GM18502 (cell line): Measurements from ENCODE around the gene NPC1.
"Not testable (repeated sequence)": the region's sequence is repeated elsewhere in the genome, so short reads cannot be mapped to it uniquely, and the experiment has no call there.

ENCODE experiments used
- ATAC-seq: cut with Tn5 transposase; IDR thresholded peaks from one replicate; pipeline ENCODE4 v1.9.1; 2021; ENCODE audit warnings: mild to moderate bottlenecking; ENCODE audit not compliant: unreplicated experiment, poor library complexity

Gene NPC1

DNA sequence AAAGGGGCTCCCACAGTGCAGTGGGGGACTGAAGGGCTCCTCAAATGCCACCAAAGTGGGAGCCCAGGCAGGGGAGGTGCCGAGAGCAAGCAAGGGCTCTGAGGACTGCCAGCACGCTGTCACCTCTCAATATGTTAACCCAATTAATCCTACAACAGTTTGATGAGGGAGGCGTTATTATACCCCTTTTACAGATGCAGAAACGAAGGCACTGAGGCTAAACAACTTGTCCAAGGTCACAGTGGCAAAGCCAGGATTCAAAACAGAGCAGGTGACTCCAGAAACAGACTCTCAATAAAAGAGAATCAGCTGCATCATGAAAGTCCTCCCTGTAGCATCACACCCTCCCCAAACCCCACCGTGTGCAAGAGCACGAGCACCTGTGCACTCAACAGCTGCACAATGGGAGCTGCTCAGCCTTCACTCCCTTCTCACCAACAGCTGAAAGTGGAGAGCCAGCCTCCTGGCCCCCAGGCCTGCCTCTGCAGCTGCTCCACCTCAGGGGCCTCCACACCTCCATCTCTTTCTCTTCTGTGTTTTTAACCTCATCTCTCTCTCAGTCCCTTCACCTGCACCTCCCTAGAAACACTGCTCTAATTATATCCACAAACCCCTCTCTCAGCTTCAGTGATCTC lies 8.1 kb downstream of the NPC1 start:
- ATAC-seq = no peak

DNA sequence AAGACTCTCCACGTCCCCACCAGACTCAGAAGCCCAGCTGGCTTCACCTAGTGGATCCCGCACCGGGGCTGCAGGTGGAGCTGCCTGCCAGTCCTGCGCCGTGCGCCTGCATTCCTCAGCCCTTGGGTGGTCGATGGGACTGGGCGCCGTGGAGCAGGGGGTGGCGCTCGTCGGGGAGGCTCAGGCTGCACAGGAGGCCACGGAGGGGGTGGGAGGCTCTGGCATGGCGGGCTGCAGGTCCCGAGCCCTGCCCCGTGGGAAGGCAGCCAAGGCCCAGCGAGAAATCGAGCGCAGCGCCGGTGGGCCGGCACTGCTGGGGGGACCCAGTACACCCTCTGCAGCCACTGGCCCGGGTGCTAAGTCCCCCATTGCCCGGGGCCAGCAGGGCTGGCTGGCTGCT lies 8.8 kb downstream of the NPC1 start:
- ATAC-seq = not testable (repeated sequence)

DNA sequence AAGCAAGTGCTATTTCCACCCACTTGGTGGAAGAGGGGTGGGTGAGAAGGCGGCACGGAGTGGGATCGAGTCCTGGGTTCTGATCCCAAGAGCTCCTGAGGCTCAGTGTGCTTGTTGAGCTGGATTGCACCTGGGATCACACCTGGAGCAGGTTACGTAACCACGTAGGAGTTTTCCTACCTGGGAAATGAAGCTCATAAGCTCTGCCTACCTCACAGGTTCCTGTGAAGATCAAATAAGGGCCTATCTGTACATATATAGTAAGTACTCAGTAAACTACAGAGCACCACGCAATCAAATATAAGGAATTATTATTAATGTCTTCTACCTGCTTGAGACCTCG lies 11.0 kb downstream of the NPC1 start:
- no peak for ATAC-seq

DNA sequence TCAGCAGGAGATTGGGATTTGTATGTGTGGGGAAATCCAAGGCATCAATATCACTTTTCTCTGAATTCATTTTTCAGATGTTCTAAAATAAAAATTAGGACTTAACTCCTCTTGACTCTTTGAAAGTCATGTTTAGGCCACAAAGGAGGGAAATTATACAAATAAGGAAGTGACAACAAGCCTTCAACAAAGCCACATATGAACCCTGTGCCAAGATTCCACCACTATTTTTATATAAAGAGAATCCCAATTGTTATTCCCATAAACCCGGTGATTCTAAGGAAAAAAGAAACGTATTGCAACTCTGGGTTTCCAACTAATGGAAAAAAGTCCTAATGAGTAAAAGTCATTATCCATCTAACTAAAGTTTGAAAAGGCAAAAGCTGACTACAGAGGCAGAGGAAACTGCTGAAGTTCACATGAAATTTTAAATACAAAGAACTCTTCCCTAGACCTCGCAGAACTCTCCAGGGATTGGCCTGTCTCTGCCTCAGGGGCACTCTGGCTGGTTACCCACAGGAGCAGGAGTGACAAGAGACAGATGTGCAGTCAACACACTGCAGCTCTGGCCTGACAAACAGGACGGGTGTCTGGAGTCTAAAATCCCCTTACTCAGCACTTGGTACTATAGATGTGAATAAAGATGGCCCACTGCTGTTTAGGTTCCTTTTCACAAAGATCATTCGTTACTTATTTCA lies 11.5 kb downstream of the NPC1 start:
- ATAC-seq = no peak

DNA sequence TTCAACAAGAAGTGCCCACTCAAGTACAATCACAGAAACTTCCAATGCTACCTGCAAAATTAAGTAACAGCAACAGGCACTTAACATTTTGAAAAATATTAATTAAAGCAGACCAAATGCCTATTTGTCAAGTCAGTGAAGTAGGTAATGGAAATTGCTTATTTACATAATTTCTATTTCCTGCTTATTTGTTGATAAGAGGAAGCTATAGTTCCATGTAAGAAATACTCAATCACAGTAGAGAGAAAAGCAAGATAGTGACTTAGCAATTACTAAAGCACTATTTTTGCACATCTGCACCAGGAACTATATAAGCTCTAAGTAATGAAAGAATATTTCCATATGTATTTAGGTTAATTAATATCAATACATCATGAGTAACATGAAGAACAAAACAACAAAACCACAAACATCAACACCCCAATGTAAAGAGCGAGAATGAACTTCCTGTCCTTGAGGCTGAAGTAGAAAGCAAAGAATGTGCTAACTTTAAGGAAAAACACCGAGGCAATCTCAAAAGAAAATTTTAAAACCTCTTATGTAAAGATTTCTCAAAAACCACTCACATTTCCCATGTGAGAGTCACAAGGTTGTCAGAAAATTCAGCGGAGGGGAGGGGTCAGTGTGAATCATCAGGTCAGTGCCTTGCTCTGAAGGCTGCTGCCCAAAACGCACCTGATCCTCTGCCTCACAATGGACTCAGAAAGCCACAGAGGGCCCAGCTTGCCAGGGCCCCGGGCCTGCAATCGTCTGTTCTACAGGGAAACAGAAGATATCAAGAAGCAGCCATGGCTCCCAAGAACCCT lies 12.5 kb downstream of the NPC1 start:
- ATAC-seq = no peak

DNA sequence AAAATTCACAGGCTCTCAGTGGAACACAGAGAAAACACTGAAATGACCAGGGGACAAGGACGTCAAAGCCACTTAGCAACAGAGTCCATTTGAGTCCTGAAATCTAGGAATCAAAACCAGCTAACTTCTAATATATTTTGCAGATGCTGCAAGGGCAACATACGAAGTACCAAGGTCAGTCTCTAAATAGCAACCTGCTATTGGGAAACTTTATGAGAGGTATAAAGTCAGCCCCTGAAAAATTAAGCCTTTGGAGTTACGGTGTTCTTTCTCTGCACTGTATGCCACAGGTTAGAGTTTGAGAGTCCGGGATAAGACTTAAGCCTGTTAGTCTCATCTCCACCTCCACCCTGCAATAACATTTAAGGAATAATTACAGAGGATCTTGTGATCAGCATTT lies 13.3 kb downstream of the NPC1 start:
- no peak for ATAC-seq

DNA sequence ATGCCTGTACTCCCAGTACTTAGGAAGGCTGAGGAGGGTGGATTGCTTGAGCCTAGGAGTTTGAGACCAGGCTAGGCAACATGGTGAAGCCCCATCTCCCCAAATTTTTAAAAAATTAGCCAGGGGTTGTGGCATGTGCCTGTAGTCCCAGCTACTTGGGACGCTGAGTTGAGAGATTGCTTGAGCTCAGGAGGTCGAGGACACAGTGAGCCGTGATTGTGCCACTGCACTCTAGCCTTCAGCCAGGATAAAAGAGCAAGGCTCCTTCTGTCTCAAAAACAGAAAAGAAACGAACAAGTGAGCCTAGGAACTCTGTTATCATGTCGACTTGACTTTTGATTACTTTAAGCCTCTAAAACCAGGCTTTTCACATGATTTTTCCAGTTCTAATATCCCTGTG lies 13.7 kb downstream of the NPC1 start:
- ATAC-seq = no peak

DNA sequence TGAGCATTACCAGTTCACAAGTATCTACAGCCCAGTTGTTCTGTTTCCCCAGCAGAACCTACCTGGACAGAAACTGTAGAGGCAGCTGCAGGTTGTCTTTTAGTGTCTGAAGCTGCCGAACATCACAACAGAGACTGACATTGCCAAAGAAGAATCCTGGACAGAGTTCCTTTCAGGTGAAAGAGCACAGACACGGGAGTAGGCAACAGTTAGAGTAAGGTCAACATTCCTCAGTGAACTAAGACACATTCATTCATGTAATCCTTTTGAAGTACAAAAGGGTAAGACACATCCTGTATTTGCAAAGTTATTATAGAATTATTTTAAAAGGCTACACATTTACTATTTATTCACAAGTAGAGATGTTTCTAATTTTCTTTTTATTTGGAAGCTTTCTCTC lies 14.3 kb downstream of the NPC1 start:
- ATAC-seq = no peak

DNA sequence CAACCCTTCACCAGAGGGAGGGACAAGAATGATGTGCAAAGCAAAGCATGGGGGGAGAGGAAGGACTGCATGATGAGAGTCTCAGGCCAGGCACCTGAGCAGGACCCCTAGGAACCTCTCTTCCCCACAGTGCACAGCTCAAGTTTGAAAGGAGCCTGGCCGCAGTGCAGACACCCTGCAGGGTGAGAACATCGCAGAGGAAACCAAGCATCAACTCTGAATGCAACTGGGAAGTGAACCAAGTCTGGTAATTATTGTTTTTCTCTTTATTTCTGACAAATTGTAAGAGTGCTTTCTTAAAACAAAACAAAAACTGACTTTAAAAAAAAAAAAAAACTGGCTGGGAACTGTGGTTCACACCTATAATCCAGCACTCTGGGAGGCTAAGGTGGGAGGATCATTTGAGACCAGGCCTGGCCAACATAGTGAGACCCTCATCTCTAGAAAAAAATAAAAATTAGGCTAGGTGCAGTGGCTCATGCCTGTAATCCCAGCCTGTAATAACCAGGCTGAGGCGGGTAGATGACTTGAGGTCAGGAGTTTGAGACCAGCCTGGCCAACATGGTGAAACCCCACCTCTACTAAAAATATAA lies 15.3 kb downstream of the NPC1 start:
- no peak for ATAC-seq

DNA sequence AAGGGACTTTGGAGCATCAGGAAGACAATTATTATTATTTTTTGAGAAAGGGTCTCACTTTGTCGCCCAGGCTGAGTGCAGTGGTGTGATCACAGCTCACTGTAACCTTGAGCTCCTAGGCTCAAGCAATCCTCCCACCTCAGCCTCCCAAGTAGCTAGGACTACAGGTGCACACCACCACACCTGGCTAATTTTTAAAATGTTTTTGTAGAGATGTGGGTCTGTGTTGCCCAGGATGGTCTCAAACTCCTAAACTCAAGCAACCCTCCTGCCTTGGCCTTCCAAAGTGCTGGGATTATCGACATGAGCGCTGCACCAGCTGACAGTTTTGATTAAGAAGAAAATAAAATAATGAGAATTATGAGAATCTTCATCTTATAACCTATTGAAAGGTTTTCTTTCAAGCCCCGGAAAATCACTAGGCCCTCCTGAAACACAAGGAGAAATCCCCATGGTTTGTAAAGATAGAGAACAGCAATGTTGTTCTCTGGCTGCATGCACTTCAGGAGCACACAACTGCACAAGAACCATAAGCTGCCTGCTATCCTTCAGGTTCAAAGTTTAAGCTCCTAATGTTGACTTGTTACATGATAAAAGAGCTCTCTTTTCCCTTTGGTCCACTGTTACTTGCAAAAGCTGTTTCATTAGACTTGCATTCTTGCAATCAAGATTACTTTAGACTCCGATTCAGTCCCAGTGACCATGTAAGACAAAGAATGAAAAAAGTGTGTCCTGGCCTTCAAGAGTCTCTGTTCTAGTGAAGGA lies 16.8 kb downstream of the NPC1 start:
- no peak for ATAC-seq

DNA sequence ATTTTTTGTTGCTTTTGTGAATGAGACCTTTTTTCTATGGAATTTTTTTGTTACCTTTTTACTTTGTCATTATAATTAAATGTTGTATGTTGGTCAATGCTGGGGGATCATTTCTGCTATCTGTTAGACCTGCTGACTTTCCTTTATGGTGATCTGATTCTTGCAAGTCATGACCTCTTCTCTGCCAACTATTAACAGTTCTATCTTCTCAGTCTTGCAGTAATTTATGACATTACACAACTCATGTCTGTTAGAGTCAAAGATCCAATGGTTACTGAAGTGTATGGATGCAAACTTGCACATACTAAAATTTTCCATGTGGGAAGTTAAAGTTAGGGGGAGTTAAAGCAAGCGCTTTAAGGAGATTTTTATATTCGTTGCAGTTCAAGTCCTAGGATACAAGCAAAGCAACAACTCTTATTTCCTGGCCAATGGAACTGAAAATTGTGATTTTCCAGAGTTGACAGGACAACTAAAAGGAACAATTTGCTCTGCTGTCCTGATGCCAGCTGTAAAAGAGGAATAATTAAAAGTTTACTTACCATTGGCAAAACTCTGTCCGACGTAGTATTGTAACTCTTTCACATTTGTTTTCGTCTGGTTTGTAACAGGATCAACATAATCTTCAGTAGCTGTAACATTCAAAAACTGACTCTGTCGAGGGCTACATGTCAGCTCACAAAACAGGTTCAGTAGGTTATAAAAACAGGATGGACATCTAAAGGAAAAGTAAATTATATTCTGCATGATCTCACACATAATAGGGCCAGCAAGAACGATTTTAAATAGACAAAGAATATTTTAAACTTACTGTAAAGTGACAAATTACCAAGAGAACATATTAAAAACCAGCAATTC lies 17.8 kb downstream of the NPC1 start:
- ATAC-seq = no peak

DNA sequence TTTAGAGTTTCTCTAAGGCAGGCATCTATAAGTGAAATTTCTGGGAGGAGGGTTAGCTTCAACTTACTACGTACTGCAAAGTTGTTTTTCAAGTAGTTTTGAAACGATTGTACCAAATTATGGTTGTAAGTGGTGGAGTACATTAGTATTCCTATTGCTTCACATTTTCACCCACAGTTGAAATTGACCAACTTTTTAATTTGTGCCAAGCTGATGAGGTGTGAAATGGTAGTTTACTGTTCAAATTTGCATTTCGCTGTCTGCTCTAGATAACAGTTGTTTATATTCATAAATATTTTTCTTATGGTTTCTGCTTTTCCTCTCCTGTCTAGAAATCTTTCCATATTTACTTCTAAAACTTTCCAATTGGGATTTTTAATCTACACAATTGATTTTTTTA lies 18.6 kb downstream of the NPC1 start:
- ATAC-seq = no peak

DNA sequence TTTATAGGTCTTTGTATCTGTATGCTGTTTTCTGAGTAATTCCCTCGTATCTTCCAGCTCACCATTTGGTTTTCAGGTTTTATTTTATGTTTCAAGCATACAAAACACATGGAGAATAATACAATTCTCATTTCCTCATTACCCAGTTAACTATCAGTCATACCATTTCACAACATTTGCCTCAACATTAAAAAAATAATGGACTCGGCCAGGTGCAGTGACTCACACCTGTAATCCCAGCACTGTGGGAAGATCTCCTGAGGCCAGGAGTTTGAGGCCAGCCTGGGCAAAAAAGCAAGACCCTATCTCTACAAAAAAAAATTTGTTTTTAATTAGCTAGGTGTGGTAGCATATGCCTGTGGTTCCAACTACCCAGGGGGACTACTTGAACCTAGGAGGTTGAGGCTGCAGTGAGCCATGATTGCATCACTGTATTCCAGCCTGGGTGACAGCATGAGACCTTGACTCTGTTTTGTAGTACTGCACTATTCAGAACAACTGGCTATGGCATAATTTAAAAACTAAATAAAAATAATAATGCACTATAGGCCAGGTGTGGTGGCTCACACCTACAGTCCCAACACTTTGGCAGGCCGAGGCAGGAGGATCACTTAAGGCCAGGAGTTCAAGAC lies 20.3 kb downstream of the NPC1 start:
- ATAC-seq = no peak

DNA sequence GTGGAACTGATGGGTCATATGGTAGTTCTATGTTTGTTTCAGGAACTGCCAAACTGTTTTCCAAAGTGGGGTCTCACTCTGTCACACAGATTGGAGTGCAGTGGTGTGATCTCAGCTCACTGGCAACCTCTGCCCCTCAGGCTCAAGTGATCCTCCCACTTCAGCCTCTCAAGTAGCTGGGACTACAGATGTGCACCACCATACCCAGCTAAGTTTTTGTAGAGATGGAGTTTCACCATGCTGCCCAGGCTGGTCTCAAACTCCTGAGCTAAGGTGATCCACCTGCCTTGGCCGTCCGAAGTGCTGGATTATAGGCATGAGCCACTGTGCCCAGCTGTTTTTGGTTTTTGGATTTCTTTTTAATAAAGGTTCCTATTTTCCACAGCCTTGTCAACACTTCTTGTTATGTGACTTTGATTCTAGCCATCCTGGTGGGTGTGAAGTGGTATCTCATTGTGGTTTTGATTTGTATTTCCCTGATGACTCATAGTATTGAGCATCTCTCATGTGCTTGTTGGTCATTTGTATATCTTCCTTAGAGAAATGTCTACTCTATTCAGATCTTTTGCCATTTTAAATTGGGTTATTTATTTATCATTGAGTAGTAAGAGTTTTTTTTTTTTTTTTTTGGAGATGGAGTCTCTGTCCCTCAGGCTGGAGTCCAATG lies 22.8 kb downstream of the NPC1 start:
- no peak for ATAC-seq

DNA sequence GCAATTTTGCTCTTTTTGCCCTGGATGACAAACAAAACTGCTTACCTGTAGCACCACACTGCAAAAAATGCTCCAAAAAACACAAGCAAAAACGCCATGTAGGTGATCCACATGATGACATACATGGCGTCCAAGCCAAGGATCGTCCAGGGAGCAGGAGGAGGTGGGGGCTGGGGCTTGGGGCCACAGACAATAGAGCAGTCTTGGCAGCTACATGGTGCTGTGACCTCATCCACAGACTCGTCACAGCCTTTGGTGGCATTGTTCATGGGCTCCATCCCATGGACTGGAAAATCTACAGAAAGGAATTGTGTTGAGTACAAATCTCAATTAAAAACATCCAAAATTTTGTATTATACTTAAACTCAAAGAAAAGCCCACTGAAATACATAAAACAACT lies 26.1 kb downstream of the NPC1 start:
- ATAC-seq = no peak

DNA sequence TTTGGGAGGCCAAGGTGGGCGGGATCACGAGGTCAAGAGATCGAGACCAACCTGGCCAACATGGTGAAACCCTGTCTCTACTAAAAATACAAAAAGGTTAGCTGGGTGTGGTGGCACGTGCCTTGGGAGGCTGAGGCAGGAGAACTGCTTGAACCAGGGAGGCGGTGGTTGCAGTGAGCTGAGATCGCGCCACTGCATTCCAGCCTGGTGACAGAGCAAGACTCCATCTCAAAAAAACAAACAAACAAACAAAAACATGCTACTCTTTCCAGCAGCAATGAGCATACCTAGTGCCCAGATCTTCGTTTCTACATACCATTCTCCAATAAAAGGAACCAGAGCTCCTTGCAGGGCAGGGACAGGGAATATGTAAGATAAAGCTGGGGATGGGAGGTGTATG lies 28.8 kb downstream of the NPC1 start:
- ATAC-seq = not testable (repeated sequence)

DNA sequence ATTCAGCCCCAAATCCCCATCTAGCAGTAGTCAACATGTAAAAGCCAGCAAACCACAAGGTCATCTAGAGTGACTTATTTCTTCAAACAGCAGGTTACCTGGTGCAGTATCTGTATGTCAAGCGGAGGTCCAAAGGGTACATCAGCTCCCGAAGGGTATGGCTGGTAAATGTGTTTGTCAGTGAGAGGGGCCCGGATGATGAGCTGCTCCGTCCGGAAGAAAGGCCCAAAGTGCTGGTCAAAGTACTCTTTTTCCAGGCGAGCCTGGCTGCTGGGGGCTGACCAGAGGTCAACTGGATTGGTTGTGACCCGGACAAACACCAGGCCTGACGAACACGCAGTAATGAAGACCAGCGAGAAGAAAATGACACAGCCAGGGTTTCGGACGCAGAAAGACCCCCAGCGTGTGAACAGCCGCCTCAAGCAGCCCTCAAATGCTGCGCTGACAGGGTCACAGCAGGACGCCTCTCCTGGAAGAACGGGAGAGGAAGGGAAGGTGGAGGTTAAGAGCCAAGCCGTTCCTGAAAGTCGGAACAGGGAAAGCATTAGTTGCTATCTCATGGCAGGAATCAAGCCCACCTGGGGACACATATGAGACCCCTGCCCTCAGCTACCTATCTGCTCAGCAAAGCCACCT lies 30.0 kb downstream of the NPC1 start:
- ATAC-seq = no peak

DNA sequence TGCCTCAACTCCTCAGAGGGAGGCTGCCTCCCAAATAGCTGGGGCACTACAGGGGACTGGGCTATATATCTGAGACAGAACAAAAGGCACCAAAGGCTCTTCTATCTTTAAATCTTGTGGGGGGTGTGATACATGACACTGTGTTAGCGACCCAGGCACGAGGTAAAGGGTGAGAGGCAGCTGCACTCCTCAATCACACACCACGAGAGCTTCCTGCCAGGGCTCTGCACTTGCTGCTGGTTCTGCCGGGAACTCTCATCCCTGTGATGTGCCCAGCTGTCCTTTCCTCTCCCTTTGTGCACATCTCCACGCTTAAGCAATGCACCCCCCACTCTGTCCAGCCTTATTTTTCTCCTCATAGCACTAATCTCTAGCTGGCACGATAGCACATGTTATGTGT lies 32.4 kb downstream of the NPC1 start:
- no peak for ATAC-seq
